SKM-1 (cell line): ENCODE data around the gene HELZ2.

ENCODE experiments used
- DNase-seq: peaks from one replicate; lab custom pipeline; 2025; ENCODE audit not compliant: unreplicated experiment; lab: John Stamatoyannopoulos, UW

Gene HELZ2

DNA sequence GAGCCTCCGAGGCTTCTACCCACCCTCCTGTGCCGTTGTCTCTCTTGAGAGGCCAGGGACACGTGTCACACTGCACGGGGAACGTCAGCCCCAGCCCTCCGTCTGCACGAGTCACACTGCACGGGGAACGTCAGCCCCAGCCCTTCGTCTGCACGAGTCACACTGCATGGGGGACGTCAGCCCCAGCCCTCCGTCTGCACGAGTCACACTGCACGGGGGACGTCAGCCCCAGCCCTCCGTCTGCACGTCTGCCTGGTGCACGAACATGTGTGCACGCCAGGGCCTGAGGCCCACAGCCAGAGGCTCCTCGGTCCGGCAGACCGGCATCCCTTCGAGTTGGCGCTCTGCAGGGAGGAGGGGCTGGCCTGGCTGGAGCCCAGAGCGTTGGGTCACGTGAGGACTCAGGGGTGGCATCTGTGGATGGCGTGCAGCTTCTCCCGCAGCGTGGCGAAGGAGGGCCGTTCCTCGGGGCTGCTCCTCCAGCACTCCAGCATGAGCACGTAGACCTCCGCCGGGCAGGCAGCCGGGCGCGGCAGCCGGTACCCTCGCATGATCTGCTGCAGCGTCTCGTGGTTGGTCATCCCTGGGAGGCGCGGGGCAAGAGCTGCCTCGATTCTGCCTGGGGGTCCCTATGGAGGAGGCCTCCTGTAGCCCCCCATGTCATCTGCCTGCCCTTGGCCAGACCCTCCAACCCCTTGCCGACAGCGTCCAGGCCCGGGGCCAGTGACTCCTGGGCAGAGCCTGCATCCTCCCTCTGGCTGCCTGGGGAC is 33.4 kb downstream of the HELZ2 start:
- DNase-seq, result no peak

GRCh38 chr20:63539441-63540370 is 34.3 kb downstream of the HELZ2 start:
- no peak for DNase-seq

DNA sequence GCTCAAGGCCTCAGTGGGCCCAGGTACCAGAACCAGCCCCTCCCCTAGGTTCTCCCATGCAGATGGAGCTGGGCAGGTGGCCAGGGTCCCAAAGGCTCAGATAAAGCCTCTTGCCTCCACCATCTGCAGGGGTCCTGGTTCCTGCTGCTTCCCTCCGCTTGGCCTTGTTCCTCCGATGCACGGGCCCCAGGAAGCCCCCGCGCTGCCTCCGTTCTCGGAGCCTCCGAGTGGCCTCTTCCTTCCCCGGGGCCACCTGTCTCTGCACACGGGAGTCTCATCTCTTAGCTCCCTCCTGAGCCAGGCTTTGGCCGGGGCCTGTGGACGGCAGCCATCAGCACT is 35.0 kb downstream of the HELZ2 start:
- no peak for DNase-seq

DNA sequence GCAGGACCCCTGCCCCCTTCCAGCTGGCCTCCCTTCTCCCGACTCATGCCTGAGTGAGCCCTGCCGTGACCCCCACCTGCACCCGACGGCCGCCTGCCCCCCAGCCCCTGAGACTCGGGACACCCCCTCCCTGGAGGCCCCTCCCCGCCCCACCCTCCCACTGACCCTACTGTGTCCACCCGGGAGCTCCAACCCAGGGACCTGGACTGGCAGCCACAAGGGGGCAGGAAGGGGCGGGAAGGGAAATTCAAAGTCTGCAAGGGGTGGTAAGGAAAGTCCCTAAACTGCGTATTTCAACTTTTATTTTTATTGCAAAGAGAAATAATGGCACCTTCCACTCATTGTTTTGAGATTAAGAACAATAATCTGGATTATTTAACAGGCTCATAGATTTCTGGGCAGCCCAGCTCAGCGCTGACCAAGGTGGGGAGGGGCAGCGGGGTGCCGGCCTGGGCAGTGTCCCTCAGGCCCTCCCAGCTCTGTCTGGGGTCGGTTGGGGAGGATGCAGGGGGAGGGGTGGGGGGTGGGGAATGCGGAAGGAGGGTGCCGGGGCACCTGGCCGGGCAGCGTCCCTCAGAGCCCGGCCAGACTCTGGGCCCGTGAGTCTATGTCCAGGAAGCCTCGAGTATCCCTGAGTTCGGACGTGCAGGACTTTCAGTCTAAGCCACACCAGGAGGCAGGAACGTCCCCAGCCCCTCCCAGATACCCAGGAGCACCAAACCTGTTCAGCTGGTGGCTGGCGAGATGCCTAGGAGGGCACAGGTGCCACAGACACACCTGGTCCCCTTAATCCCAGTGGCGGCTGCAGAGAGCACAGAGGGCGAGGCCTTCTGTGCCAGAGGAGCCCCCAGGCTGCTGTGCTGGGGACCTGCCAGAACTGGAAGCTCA is 35.6 kb downstream of the HELZ2 start:
- DNase-seq, result no peak

DNA sequence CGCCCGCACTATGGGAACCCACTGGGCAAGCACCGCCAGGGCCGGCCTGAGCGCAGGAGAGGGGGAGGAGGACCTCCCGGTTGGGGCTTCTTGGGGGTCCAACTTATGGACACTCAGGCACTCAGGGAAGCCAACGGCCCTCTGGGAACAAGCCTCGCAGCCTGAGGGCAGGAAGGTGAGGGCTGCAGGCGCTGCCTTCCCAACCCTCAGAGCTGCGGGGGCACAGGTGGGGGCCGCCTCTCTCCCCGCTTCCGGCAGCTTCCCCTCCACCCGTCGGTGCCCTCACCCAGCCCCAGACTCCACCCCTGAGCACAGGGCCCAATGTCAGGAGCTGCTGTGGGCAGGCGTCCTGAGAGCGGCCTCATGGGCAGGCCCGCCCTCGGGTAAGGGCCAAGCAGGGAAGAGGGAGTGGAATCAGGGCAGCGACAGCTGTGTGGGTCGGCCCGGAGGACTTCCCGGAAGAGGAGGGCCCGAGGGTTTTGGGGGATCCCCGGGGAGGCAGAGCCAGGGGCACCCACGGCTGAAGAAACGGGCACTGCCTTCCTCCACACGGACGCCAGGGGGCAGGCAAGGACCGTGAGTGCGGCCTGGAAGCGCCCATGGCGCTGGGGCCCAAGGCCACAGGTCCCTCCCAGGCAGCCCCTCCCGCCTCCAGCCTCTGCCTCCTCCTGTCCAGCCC is 36.4 kb downstream of the HELZ2 start:
- peak; percentile 75 for DNase-seq

GRCh38 chr20:63536997-63537524 is 37.0 kb downstream of the HELZ2 start, which contains the start of gene PTK6:
TSS of gene PTK6 (minus strand) at chr20:63537376. CDS start at chr20:63537314, 62 bp downstream.
- no peak for DNase-seq

- DNase-seq, result no peak
Observed at GRCh38 chr20:63536241-63536977, 37.6 kb downstream of the HELZ2 start.

DNA sequence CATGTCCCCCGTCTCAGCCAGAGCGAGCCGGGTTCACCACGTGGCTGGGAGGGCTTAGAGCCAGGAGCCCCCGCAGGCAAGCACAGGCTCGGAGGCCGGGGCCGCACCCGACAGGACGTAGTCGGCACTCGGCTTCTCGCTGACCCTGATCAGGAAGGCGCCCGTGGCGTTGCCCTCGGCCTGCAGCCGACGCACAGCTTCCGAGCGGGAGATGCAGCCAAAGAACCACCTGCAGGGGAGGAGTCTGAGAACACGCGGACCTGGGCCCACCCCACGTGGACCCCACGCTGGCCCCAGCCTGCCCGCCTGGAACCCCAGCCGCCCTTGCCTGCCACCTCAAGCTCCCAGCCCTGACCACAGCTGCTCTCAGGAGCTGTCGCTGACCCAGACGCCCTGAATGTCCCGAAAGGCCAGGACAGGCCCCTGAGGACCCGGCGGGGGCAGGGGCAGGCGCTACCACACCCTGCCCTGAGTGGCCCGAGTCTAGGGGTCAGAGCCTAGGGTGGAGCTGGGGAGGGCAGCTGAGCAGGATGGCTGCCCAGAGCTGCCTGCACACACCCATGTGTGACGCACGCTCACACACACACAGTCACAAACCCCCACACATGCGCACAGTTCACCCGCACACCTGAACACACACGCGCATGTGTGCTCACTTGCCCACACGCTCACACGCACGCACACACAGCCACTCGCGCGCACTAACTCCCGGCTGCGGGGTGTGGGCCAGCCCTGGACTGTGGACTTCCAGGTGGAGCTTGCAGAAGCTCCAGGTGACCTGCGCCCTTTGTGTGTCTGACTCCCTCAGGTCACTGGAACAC is 39.0 kb downstream of the HELZ2 start:
- no peak for DNase-seq

- no peak for DNase-seq
Observed at GRCh38 chr20:63534427-63534830, 39.6 kb downstream of the HELZ2 start.

DNA sequence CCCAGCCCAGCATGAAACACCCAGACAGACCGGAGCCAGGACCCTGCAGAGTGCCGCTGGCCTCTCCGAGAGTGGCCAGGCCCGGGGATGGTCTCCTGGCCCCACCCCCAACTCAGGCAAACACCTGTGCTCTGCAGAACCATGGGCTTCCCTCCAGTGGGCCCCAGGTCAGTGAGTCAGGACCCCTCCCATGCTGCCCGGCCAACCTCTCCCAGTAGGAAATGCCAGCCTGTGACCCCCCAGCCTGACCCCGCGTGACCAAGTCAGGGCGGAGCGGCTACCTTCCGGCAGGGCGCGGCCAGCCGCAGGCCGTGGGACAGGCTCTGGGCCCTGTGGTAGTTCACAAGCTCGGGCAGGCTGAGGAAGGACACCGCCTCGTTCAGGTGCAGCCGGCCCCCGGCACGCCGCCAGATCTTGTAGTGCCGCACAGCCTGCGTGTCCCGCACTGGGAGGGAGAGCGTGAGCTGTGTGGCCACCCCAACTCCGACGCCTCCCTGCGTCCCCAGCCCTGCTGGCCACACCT is 40.1 kb downstream of the HELZ2 start:
- DNase-seq, result no peak

GRCh38 chr20:63533388-63533787 is 40.7 kb downstream of the HELZ2 start:
- DNase-seq, result no peak

- no peak for DNase-seq
Observed at GRCh38 chr20:63532449-63532971, 41.5 kb downstream of the HELZ2 start.

DNA sequence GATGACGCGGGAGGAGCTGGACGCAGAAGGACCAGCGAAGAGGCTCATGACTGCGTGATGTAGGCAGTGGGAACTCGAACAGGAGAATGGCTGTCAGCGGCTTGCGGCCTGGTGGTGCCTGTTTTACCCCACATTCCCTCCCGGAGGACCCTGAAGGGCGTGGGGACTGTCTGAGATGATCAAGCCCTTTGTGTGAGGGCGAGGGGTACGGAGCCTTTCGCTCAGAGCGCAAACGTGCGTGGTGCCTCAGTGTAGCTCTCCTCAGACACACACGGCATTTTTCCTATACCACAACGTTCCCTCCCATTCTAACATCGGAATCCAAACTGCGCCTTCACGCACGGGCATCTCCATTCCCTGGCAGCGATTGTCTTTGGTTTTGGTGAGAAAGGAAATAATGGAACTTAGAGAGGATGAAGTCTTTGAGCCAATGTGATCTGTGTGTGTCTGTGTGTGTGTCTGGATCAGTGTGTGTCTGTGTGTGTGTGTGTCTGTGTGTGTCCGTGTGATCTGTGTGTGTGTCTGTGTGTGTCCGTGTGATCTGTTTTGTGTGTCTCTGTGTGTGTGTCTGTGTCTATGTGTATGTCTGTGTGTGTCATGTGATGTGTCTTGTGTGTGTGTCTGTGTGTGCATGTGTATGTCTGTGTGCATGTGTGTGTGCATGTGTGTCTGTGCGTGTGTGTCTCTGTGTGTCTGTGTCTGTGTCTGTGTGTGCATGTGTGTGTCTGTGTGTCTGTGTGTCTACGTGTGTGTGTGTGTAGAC is 42.2 kb downstream of the HELZ2 start:
- DNase-seq, result no peak

- no peak for DNase-seq
Observed at GRCh38 chr20:63530788-63531160, 43.3 kb downstream of the HELZ2 start.

DNA sequence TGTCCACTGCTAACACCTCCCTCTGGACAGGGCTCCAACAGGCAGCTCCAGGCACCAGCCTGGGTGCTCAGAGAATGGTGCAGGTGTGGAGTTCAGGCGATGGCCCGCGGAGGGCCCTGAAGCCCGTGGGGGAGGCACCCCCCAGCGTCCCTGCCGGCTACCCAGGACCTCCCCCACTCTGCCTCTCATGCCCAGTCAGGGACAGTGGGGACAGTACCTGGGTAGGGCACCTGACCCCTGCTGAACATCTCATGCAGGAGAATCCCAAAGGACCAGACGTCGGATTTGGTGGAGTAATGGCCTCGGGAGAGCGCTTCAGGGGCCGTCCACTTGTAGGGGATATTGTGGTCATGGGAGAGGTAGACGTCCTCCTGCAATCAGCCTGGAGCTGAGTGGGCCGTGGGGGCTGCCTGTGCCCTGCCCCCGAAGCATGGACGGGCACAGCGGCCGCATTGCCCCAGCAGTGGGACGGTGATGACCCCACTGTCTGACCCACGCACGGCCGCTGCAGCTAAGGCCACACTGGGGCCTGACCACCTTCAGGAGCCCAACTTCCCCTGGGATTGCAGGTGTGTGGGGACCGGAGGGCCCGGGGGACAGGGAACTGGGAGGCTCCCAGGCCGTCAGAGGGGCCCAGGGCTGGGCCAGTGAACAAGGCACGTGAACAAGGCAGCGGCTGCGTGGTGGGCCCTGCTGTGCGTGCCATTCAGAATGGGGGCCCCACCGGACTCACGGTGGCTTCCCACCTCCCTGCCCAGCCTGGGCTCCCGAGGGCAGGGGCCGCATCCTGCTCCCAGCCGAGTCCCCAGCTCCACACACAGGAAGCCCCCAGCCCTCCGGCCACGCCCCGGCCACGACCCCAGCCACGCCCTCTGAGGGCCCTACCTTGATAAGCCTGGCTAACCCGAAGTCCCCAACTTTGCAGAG is 43.9 kb downstream of the HELZ2 start:
- no peak for DNase-seq

DNA sequence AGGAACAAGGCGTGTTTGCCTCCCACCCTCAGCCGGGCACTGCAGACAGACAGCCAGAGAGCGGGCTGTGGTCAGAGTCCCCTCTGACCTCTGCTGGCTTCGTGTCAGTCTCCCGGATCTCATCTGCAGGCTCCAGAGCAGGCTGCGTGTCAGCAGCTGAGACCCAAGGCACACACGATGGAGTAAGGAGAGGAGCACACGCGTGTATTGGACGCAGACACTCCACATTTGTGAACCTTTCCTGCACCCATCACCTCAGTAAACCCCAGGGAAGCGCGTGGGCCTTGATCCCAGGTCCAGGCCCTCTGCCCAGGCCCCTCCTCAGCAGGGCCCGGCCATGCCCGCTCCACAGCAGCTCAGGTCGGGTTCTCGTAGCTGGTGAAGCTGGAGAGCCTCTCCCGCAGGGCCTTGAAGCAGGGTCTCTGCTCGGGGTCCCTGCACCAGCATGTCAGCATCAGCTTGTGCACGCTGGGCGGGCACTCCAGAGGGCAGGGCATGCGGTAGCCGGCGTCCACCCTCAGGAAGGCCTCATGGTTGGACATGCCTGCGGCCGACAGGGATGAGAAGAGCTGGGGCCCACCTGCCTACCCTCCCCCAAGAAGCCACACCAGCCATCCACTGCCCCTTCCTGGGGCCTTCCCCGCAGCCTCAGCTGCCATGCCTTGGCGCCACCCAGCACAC is 44.7 kb downstream of the HELZ2 start:
- no peak for DNase-seq
